ENCODE data around the gene ERVW-1. TPM values are rescaled to one million over a fixed set of nuclear protein-coding genes. Genes with fewer than 3 reads are reported as not detected.
"Not testable (repeated sequence)": the region's sequence is repeated elsewhere in the genome, so short reads cannot be mapped to it uniquely, and the experiment has no call there.

Gene ERVW-1
- not detected in 2 replicates for total RNA-seq (2014; rRNA removed; shearing (Covaris generic))

DNA sequence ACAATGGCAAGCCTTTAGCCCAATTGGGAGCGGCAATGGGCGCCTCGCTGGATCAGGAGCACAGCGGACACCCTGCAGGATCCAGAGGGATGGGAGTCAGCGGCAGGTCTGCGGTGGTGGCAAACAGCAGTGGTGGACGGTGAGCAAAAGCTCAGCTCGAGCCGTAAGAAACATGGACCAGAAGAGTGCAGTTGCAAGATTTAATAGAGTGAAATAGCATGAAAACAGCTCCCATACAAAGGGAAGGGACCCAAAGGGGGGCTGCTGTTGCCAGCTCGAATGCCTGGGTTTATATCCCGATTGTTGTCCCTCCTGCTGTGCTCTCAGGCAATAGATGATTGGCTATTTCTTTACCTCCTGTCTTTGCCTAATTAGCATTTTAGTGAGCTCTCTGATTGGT is at the start of gene ERVW-1:
TSS of gene ERVW-1 (minus strand) at position 266 of the 400 bp plus-strand sequence. CDS start 7,565 bp downstream, outside the sequence.
- DNase-seq (ENCODE audit: low spot score): not testable (repeated sequence)

DNA sequence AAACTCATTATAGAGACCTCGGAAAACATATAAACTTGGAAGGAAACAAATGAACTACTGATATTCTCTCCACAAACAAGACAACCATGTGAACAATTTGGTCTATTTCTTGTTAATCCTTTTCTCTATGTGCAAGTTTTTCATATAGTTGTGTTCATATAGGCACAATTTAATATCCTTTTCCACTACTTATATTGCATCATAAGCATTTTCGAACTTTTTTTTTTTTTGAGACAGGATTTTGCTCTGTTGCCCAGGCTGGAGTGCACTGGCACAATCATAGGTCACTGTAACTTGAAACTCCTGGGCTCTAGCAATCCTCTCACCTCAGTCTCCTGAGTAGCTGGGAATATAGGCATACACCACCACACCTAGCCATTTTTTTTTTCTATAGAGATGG is 45.4 kb upstream of the ERVW-1 start:
- no peak for DNase-seq (ENCODE audit: low spot score)

- DNase-seq (ENCODE audit: low spot score): no peak
Observed at GRCh38 chr7:92520024-92520423, 42.3 kb upstream of the ERVW-1 start.

GRCh38 chr7:92517631-92518030 is 39.9 kb upstream of the ERVW-1 start:
- DNase-seq (ENCODE audit: low spot score): no peak

- DNase-seq (ENCODE audit: low spot score): no peak
Observed at GRCh38 chr7:92513167-92513902, 35.6 kb upstream of the ERVW-1 start.

DNA sequence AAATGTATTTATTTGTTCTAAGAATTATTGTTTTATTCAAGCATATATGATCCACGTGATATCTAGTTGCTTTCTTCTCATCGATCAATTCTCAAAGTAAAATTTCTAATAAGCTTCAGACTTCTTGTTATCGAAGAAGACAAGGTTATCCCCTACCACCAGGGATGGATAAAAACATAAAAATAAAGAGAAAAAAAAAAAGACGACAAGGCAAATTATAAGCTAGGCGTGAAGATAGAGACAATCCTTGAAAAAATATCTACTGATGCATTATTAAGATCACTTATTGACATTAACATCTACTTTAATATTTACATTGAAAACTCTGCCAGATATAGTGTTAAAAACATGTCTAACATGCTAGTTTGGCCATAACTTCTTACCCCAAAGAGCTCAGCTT is 31.2 kb upstream of the ERVW-1 start:
- DNase-seq (ENCODE audit: low spot score): no peak

DNA sequence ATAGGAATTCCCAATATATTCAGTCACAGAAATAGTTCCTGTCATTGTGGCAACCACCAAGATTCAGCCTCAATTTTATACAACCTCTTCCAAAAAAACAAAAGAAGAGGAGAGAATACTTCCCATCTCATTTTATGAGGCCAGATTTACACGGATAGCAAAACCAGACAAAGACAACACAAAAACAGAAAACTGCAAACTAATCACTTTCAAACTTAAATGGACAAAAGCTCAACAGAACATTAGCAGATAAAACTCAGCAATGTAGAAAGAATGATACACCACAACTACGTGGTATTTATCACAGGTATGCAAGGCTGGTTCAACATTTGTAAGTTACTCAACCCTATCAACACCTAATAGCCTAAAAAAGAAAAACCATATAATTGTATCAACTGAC is 28.6 kb upstream of the ERVW-1 start:
- DNase-seq (ENCODE audit: low spot score): no peak

GRCh38 chr7:92504563-92504962 is 26.8 kb upstream of the ERVW-1 start:
- no peak for DNase-seq (ENCODE audit: low spot score)

GRCh38 chr7:92503767-92504166 is 26.0 kb upstream of the ERVW-1 start:
- DNase-seq (ENCODE audit: low spot score): no peak

DNA sequence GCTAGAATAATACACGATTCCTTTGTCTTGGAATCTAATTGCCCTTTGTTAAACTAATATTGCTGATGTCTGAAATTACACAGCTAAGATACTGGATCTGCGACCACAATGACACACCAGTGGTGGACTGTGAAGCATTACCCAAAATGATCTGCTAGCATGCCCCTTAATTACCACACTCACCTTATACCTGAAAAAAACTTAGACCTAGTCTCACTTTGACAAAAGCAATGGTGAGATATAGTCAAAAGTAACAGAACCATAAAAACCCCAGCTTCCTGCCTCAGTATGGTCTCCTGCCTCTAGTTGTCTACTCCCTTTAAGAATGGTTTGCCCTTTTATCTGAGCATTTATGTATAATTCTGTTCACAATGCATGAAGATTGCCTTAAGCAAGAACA is 20.8 kb upstream of the ERVW-1 start:
- no peak for DNase-seq (ENCODE audit: low spot score)

DNA sequence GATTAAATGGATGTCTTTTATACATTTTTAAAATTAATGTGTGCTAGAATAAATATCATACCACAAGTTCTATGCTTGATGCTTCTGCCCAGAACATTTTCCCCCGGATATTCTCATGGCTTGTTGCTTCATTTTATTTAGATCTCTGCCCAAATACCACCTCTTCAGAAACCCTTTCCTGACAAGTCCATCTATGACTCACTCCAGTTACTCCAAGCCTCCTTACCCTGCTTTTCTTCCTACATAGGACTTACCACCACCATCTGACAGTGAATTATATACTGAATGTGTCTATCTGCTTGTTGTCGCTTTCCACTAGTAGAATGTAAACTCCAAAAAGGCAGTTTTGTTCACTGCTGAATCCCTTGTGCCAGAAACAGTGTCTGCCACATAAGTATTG is 19.1 kb upstream of the ERVW-1 start:
- DNase-seq (ENCODE audit: low spot score): no peak

- DNase-seq (ENCODE audit: low spot score): no peak
Observed at GRCh38 chr7:92489634-92490033, 11.9 kb upstream of the ERVW-1 start.

DNA sequence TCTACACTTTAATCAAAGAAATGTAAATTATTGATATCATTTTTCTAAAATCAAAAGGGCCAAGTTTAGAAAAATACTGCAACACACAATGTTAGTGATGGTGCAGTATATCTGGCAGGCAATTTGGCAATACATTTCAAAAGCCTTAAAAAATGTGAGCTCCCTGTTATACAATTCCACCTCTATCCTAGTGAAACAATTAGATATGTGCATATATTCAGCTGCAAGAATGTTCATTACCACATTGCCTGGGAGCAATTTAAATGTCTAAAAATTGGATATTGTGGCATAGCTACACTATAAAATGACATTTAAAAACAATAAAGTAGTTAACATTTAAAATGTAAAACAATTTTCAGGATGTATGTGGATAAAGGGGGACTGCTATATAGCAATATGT is 10.1 kb upstream of the ERVW-1 start:
- DNase-seq (ENCODE audit: low spot score): no peak

DNA sequence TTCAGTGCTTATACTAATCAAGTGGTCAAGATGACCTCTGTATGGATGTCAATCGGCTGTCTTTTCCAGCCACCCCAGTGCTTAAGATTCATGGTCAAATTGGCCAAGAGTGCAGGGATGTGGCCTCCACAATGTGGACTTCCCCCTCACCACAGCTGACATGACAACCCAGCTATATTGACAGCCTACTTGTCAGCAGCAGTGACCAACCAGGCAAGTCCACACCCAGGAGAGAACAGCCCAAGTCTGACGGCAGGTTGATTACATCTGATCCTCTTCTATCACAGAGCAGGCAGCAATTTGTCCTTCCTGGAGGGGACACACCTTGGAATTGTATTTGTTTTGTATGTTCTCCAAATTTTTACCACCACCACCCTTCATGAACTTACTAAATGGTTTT is 8.2 kb upstream of the ERVW-1 start:
- DNase-seq (ENCODE audit: low spot score): no peak

DNA sequence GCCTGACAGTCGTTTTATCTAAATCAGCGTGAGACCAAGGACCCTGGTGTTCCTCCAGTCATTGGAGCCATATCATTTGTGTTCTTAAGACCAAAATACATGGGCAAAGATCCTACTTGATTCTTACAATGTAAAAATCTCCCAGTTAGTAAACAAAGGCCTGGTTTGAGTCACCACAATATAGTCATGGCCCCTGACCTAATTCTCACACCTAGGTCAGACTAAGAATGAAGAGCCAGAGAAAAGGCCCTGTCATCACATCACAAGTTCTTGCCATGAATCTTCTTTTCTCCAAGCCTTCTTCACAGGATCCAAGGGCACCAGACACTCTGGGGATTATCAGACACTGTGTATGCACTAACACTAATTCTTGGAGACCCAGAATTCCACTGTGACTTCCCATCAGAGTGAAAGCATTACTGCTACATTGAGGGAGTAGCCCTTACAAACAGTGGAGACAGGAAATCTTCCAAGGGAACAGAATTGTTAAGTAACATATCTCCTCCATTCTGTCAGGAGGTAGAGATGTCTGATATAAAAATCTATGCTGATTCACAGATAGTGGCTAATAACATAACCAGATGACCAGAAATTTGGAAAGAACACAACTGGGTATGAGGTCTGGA is 7.6 kb upstream of the ERVW-1 start:
- no peak for DNase-seq (ENCODE audit: low spot score)

DNA sequence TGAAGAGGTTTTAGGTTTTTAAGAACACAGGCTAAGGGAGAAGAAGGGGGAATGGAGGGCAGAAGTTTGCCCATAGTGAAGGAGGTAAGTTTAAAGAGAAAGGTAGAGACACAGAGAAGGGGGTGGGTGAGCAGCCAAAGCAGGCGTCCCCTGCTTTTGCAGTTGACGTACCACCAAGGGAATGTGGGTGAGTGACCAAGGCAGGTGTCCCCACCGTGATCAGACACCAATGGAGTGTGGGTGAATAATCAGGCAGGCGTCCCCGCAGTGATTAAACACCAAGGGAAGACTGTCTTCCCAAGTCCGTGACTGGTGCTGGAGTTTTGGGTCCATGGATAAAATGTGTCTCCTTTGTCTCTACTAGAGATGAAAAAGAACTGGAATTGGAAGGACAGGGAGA is 6.5 kb upstream of the ERVW-1 start:
- DNase-seq (ENCODE audit: low spot score): not testable (repeated sequence)

DNA sequence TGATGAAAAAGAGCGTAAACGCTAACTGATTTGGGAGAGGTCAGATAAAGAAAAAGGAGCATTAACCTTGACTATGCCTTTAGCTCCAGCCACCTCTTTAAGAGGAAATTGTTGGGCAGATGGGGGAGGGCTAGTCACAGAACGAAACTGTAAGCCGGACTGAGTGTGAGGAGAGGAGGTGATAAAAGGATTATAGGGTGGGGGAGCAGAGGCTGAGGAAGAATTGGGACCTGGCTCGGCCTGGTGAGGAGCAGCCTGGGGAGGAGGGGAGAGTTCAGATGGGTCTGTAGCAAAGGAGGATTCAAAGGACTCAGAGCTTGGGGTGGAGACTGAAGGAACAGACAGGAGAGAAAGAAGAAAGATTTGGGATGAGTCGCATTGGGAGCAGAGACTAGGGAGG is 5.9 kb upstream of the ERVW-1 start:
- DNase-seq (ENCODE audit: low spot score): not testable (repeated sequence)

DNA sequence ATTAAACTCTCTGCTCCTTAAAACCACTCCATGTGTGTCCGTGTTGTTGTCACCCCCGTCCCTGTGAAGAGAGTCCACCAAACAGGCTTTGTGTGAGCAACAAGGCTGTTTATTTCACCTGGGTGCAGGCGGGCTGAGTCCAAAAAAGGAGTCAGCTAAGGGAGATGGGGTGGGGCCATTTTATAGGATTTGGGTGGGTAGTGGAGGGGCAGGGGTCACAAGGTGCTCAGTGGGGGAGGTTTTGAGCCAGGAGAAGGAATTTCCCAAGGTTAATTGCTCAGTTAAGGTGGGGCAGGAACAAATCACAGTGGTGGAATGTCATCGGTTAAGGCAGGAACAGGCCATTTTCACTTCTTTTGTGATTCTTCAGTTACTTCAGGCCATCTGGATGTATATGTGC is 1.4 kb upstream of the ERVW-1 start:
- not testable (repeated sequence) for DNase-seq (ENCODE audit: low spot score)

DNA sequence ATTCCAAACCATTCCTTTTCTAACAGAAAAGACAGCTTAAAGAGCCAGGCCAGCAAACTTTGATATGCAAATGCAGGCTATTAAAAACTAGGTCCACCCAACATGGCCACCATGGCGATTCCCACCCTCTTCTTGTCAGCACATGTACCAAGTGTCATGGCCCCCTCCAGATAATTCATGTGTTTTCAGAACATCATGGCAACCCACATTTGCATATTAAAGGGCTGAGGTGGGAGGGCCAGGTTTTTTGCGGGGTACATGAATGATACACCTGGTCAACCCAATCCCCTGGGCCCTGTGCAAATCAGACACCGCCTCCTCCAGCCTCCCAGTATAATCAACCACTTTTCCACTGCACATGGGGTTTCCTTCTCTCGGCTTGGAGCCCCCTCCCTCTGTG is 965 bp upstream of the ERVW-1 start:
- no peak for DNase-seq (ENCODE audit: low spot score)

DNA sequence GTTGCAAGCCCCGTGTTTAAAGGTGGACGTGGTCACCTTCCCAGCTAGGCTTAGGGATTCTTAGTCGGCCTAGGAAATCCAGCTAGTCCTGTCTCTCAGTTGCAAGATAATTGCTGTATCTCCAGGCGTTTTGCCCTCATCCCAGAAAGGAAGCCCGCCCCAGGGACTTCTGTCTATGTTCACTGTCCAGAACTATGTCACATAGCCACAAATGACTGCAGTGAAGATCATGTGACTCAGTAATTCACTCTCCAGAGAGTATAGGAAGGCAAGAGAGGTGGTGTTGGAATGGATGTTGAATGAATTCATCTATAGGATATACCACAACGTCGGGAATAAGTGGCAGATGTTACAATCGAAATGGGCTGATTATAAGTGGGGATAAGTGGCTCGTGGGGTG is 349 bp upstream of the ERVW-1 start:
- no peak for DNase-seq (ENCODE audit: low spot score)

DNA sequence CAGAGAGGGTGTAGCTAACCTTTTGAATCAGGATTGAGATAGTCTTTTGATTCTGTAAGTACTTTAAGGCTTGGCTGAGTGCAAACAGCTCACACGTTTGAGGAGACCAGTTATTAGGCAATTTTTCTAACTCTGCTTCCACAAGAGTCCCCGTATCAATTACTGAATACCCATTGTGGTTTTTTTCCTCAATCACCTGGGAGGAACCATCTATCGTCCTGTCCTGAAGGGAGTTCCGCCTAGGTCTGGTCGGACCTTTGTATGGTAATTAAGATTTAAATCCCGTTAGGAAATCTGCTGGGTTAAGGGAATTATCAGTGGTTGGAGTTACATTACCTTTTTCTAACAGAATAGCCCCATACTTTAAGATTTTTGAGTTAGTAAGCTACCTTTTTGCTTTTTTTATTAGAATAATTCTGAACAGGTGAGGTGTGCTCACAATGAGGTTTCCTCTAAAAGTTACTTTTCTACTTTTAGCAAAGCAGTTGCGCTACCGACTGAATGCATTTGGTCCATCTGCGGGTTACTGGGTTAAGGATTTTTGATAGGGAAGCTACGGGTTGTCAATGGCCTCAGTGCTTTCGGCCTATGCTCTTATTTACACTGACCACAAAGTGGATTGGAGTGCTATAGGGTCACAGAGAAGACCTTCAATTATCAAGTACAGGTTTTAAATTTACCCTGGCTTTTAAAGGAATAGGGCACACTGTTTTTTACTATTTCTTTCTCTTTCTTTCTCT is 1.7 kb downstream of the ERVW-1 start:
- not testable (repeated sequence) for DNase-seq (ENCODE audit: low spot score)

DNA sequence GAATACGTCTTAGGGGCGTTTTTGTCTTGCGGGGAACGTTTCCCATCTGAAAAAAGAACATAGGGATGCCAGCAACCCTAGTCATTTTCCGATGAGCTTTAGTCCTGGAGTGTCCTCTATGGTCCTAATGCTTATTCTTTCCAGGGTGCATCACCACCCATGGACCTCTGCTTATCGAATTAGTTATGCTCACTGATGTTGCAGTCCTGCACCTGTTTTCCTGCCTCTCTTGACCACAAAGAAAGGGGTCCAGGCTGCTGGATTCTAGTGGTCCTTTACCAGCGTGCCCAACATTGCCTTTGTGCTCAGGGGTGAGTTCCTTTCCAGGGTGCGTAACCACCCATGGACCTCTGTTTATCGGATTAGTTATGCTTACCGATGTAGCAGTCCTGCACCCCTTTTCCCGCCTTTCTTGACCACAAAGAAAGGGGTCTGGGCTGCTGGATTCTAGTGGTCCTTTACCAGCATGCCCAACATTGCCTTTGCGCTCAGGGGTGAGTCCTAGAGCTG is 2.4 kb downstream of the ERVW-1 start:
- not testable (repeated sequence) for DNase-seq (ENCODE audit: low spot score)

DNA sequence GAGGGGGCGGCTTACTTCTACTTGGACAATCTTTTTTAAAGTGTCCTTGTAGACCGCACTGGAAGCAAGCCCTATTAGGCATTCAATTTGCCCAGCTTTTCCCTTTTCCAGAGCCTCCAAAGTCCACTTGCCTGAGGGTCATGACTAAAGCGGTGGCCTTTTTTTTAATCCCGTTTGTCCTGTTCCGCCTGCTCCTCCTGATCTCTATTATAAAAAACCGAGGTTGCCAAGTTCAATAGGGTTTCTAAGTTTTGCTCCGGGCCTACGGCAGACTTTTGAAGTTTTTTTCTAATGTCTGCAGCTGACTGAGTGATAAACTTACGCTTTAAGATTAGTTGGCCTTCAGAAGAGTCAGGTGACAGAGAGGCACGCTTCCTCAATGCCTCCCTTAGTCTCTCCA is 3.8 kb downstream of the ERVW-1 start:
- DNase-seq (ENCODE audit: low spot score): not testable (repeated sequence)
